Right lobe of liver (tissue), 4 donors: ENCODE data around the gene NAGLU.

ENCODE experiments used
- POLR2A ChIP-seq: fragments of 450-650 bp; IDR thresholded peaks from one replicate; pipeline ENCODE4 v1.6.1; 2017; ENCODE audit warnings: antibody characterized with exemption, mild to moderate bottlenecking
- TF ChIP-seq, protein P1 (sequence below), 4 donors: fragments of 200-600 bp in 3 of 4; fragments of 450-650 bp in 1 of 4; IDR thresholded peaks; one replicate each; pipeline versions ENCODE4 v1.5.1 to v1.8.0; 2016 to 2022; ENCODE audit warnings: antibody characterized with exemption in 4 of 4, mild to moderate bottlenecking in 2 of 4
- donor health status: DM: no; HTN: no; CAD: no.
- donor health status: DM: no; HTN: no; CAD: no.
- donor health status: DM: no; HTN: yes; CAD: no.

DNA sequence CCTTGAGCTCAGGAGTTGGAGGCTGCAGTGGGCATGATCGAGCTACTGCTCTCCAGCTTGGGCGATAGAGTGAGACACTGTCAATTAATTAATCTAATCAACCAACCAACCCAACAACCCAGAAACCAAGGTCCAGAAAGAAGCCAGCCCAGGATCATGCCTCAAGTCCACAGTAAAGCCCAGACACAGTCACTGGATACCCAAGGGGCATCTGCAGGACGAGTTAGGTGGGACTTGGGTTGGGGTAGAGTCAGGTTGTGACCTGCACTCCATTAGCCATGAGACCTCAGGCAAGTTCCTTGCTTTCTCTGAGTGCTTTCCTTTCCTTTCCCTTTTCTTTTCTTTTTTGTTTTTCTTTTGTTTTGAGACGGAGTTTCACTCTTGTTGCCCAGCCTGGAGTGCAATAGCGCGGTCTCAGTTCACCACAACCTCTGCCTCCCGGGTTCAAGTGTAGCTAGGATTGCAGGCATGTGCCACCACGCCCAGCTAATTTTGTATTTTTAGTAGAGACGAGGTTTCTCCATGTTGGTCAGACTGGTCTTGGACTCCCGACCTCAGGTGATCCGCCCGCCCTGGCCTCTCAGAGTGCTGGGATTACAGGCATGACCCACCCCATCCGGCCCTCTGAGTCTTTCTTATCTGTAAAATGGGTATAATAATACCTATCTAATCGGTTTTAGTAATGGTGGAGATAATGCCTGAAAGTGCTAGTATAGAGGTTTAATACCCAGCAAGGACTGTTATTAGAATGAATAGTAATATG, 13.1 kb downstream of the NAGLU start:
- TF ChIP-seq, protein P1, sequence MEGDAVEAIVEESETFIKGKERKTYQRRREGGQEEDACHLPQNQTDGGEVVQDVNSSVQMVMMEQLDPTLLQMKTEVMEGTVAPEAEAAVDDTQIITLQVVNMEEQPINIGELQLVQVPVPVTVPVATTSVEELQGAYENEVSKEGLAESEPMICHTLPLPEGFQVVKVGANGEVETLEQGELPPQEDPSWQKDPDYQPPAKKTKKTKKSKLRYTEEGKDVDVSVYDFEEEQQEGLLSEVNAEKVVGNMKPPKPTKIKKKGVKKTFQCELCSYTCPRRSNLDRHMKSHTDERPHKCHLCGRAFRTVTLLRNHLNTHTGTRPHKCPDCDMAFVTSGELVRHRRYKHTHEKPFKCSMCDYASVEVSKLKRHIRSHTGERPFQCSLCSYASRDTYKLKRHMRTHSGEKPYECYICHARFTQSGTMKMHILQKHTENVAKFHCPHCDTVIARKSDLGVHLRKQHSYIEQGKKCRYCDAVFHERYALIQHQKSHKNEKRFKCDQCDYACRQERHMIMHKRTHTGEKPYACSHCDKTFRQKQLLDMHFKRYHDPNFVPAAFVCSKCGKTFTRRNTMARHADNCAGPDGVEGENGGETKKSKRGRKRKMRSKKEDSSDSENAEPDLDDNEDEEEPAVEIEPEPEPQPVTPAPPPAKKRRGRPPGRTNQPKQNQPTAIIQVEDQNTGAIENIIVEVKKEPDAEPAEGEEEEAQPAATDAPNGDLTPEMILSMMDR (IDR thresholded peaks at IDR 0.05): no peak
- TF ChIP-seq POLR2A: no peak
